ENCODE data around the gene BNC2.

GRCh38 chr9:16450043-16450442 lies 420.4 kb downstream of the BNC2 start:
- no peak for TF ChIP-seq CTCF (CRISPR knock-in tag; IDR thresholded peaks at IDR 0.05)
- TF ChIP-seq SIN3A (IDR thresholded peaks at IDR 0.05; ENCODE audit: borderline replicate concordance, low read depth, low read length), result no peak
- TF ChIP-seq CEBPZ (IDR thresholded peaks at IDR 0.05; ENCODE audit: low read length), result no peak
- TF ChIP-seq IRF2 (CRISPR knock-in tag; IDR thresholded peaks at IDR 0.05), result no peak
- no peak for TF ChIP-seq MXI1 (IDR thresholded peaks at IDR 0.05; ENCODE audit: borderline replicate concordance, low read depth, low read length)
- TF ChIP-seq ZBTB33 (CRISPR knock-in tag; IDR thresholded peaks at IDR 0.05), result no peak
- TF ChIP-seq PPARG (CRISPR knock-in tag; conservative IDR thresholded peaks at IDR 0.05), result no peak
- TF ChIP-seq ZNF292 (CRISPR knock-in tag; IDR thresholded peaks at IDR 0.05; ENCODE audit: borderline replicate concordance, low read depth), result no peak
- TF ChIP-seq CREB3 (CRISPR knock-in tag; IDR thresholded peaks at IDR 0.05), result no peak
- TF ChIP-seq ZBTB37 (CRISPR knock-in tag; IDR thresholded peaks at IDR 0.05), result no peak
- no peak for TF ChIP-seq EP300 (IDR thresholded peaks at IDR 0.05; ENCODE audit: low read depth in 2 of 2, low read length in 2 of 2)
- TF ChIP-seq EP300 (CRISPR knock-in tag; IDR thresholded peaks at IDR 0.05; ENCODE audit: borderline replicate concordance), result no peak
